ENCODE results near the gene ANKRD44. TPM values are rescaled to one million over a fixed set of nuclear protein-coding genes. Genes with fewer than 3 reads are reported as not detected.

Gene ANKRD44
- total RNA-seq, 2 donors from 2014 or later: 21.2 to 24.5 TPM

DNA sequence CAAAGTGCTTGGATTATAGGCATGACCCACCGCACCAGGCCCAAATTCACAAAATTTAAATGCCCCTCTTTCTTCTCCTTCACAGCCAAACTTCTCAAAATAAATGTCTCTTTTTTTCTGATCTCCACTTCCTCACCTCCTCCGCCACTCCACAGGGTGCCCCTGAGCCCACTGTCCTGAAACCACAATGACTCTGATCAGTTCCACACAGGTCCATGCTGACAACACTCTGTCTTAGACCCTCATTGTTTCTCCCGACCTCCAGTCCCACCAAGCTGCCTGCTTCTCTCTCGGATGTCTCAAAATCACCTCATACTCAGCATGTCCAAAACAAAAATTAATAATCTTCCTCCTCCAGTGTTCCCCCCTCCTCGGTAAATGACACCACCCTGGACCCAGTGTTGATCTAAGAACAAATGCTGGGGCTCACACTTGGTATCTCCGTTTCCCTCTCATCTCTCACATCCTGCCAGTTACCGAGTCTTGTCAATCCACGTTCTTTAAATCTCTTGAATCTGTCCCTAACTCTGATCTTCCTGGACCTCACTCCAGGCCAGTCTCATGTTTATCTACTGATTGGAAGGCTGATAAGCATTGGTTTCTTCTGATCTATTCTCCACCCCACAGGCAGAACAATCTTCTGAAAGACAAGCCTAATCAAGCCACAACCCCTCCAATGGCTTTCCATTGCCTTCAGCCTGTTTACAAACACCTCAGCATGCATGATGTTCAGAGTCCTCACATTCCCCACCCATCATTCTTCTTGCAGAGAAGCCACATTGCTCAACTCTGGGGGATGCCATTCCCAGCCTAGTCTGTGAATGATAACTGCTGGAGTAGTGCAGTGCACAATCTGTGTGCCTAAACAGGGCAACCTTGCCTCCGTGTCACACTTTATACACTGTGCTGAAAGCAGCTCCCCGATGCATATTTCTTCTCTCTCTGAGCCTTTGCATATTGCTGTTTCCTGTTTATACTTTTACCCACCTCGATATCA, 12.4 kb upstream of the ANKRD44 start:
- DNase-seq (ENCODE audit: low spot score): no peak
- intact Hi-C loops (cut with DNase I): no loop called here

DNA sequence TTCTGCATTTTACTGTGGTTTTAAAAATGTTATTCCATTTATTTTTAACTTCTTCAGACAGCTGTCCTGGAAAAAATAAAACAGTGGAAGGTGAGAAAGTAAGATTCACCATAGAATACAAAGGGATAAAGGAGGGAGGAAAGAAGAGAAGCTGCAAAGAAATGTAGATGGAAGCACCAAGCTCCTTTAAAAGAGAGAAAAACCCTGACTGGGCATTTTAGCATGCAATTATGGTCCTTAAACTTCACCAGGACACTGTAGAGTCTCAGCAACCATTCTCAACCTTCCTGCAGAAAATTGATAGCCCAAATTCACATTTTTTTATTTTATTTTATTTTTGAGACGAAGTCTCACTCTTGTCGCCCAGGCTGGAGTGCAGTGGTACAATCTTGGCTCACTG, 11.6 kb upstream of the ANKRD44 start:
- intact Hi-C loops (cut with DNase I): no loop called here
- DNase-seq (ENCODE audit: low spot score): no peak

DNA sequence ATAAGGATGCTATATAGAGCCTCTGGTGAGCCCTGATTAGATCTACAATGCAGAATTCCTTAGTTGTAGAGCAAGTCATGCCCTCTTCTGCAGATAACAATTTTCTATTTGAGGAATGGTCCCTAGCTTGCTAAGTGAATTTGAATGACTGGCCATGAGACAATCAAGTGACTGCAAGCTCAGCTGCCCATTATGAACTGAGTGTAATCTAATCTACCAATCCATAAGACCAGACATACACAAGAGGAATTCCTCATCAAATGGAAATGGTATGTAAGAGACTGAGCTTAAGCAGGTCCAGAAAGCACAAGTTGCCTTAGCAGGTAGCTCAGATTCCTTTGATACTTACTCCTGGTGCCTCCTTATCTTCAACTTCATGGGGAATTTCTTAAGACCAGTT, 4.8 kb upstream of the ANKRD44 start:
- intact Hi-C loops (cut with DNase I): loop anchor here in 1 of 2 donors (10.0 kb wide), 1 partner anchor 59 kb away; no protein-coding TSS in a partner anchor
- DNase-seq (ENCODE audit: low spot score): no peak

GRCh38 chr2:197312186-197312585, 1.6 kb upstream of the ANKRD44 start:
- no peak for DNase-seq (ENCODE audit: low spot score)
- intact Hi-C loops (cut with DNase I): loop anchor here in 1 of 2 donors (5.0 to 10.0 kb wide), 3 partner anchors 63 to 205 kb away; no protein-coding TSS in a partner anchor

DNA sequence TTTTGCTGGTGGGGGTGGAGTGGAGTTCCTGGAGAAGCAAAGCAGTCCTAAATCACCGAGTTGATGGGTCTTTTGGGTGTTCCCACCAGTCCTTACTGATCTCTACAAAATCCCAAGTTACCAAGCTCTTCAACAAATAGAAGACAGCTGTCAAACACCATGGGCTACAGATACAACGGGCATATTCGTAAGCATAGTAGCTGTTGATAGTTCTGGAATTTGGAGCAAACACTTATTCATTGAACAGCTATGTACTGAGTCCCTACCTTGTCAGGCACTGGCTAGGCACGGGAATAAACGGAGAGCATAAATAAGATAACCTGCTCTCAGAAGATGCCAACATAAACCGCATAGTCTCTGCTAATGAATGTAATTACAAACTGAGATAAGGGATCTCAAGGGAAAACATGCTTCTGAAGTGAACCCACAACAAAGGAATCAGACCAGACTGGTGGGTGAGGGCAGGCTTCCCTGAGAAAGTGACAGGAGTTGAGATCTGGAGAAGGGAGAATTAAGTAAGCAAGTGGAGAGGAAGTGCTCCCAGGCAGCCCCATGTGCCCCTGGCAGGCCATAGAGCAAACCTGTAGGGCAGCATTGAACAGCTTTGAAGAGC, 947 bp upstream of the ANKRD44 start:
- intact Hi-C loops (cut with DNase I): loop anchor here in 1 of 2 donors (5.0 to 10.0 kb wide), 3 partner anchors 63 to 204 kb away; no protein-coding TSS in a partner anchor
- no peak for DNase-seq (ENCODE audit: low spot score)

GRCh38 chr2:197310987-197311420, 424 bp upstream of the ANKRD44 start:
- intact Hi-C loops (cut with DNase I): loop anchor here in 1 of 2 donors (5.0 to 10.0 kb wide), 3 partner anchors 64 to 204 kb away; no protein-coding TSS in a partner anchor
- DNase-seq (ENCODE audit: low spot score): no peak

GRCh38 chr2:197309691-197310231, 819 bp downstream of the ANKRD44 start:
- DNase-seq (ENCODE audit: low spot score): peak; percentile 83
- intact Hi-C loops (cut with DNase I): loop anchor here (5.0 to 10.0 kb wide), 4 partner anchors 65 to 202 kb away; no protein-coding TSS in a partner anchor

GRCh38 chr2:197308996-197309690, 1.4 kb downstream of the ANKRD44 start:
- DNase-seq (ENCODE audit: low spot score): no peak
- intact Hi-C loops (cut with DNase I): loop anchor here in 1 of 2 donors (10.0 kb wide), 1 partner anchor 104 kb away; no protein-coding TSS in a partner anchor

- intact Hi-C loops (cut with DNase I): loop anchor here in 1 of 2 donors (10.0 kb wide), 1 partner anchor 104 kb away; no protein-coding TSS in a partner anchor
- no peak for DNase-seq (ENCODE audit: low spot score)
Observed at GRCh38 chr2:197308585-197308984, 2.0 kb downstream of the ANKRD44 start.

DNA sequence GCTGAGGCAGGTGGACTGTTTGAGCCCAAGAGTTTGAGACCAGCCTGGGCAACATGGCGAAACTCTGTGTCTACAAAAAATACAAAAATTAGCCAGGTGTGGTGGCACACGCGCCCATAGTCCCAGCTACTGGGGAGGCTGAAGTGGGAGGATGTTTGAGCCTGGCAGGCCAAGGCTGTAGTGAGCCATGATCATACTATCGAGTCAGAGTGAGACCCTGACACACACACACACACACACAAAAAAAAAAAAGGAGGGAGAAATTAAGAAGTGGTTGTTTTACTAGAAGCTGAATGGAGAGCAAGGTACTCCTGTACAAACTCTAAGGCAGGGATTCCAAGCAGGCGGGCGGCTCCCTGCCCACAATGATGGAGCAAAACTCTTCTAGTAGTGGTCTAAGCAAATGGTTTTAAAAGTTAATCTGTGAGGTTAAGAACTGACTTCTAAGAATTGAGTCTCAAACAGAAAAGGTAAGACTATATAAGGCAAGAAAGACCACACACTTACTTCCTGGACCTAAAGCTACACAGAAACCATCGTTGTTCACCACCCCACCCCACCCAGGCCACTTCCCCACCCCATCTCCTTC, 2.6 kb downstream of the ANKRD44 start:
- intact Hi-C loops (cut with DNase I): loop anchor here in 1 of 2 donors (10.0 kb wide), 1 partner anchor 103 kb away; no protein-coding TSS in a partner anchor
- DNase-seq (ENCODE audit: low spot score): no peak

GRCh38 chr2:197307236-197307932, 3.2 kb downstream of the ANKRD44 start:
- intact Hi-C loops (cut with DNase I): loop anchor here in 1 of 2 donors (10.0 kb wide), 1 partner anchor 103 kb away; no protein-coding TSS in a partner anchor
- DNase-seq (ENCODE audit: low spot score): no peak

DNA sequence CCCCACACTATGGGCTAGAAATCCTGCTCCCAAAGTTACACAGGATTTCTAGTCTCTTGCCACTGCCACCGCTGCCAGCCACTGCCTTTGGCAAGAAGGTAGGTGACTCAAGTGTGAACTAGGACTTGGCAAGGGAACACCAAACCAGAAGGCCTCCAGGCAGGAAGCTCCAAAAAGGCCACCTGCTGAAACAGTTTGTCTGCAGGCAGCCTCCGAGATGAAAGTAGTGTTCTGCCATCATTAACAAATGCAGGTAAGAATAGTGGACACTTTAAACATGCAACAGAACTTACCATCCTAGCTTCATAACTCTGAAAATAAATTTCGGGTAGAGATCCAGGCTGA, 3.9 kb downstream of the ANKRD44 start:
- intact Hi-C loops (cut with DNase I): loop anchor here in 1 of 2 donors (10.0 kb wide), 1 partner anchor 102 kb away; no protein-coding TSS in a partner anchor
- DNase-seq (ENCODE audit: low spot score): no peak

- intact Hi-C loops (cut with DNase I): loop anchor here in 1 of 2 donors (10.0 kb wide), 1 partner anchor 101 kb away; no protein-coding TSS in a partner anchor
Observed at GRCh38 chr2:197306024-197306695, 4.4 kb downstream of the ANKRD44 start.

GRCh38 chr2:197304556-197305011, 6.0 kb downstream of the ANKRD44 start:
- intact Hi-C loops (cut with DNase I): loop anchor here in 1 of 2 donors (10.0 kb wide), 1 partner anchor 100 kb away; no protein-coding TSS in a partner anchor
- DNase-seq (ENCODE audit: low spot score): no peak

More at GRCh38 chr2:197306024-197306695, 4.4 kb downstream of the ANKRD44 start:
- no peak for DNase-seq (ENCODE audit: low spot score)

DNA sequence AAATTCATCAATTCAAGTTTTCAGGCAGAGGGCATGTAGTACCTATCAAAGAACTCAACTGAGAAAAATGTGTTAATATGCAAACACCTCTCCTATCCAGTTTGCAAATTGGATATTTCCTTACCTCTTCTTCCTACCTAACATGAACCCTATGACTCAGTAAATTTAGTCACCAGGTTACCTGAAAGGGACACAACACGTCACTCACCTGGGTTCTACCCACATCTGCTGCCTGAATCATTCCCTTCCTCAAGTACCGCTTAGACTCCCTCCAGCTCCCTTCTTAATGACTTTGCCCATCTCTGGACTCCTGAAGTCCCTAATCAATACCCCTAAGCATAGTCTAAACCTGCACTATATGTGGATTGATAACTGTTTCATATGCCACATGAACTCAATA, 10.4 kb downstream of the ANKRD44 start:
- intact Hi-C loops (cut with DNase I): loop anchor here in 1 of 2 donors (10.0 kb wide), 1 partner anchor 95 kb away; no protein-coding TSS in a partner anchor
- DNase-seq (ENCODE audit: low spot score): no peak

- DNase-seq (ENCODE audit: low spot score): no peak
- intact Hi-C loops (cut with DNase I): no loop called here
Observed at GRCh38 chr2:197298609-197299008, 12.0 kb downstream of the ANKRD44 start.

DNA sequence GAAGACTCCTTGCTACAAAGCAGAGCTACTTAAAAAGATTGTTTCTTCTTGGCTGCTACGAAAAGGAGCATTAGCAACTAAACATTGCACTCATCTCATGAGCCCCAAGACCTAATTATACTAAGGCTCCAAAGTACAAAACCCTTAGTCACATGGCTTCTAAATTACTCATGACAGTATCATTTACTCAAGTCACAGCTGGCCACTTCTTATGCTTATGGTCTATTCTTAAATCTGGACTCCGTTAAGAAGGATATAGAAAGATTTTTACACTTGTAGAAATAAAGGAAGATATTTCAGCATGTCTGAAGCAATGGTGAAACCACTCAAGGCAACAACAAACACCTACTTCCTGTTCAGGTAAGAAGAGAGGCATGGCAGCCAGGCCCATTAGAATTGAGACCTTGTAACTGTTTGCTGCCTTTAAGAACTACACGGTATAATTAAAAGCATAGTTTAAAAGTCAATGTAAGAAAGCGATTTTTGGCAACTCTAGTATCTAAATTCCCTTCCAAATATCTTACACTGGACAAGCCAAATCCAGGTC, 12.7 kb downstream of the ANKRD44 start:
- DNase-seq (ENCODE audit: low spot score): no peak
- intact Hi-C loops (cut with DNase I): no loop called here

Data from posterior vena cava (tissue), 2 donors.